H1 (cell line): ENCODE data around the gene HAT1. TPM values are rescaled to one million over a fixed set of nuclear protein-coding genes. Genes with fewer than 3 reads are reported as not detected.
"Not testable (repeated sequence)": the region's sequence is repeated elsewhere in the genome, so short reads cannot be mapped to it uniquely, and the experiment has no call there.

ENCODE experiments used
- CTCF ChIA-PET: fragments of 300-600 bp; sonication (Branson Sonifier 250); formaldehyde crosslinking; loops from one replicate; lab custom pipeline; 2021; ENCODE audit not compliant: partially characterized antibody; lab: Charles Lee
- POLR2A ChIA-PET: fragments of 300-600 bp; sonication (Branson Sonifier 250); formaldehyde crosslinking; loops from one replicate; lab custom pipeline; 2021; ENCODE audit warnings: inconsistent platforms; ENCODE audit not compliant: partially characterized antibody; lab: Charles Lee
- DNase-seq, 2 experiments: peaks; one replicate each; pipeline versions ENCODE4 v3.0.0 to v3.0.0-alpha.2; 2010 to 2022; ENCODE audit warnings: low spot score in 2 of 2, low read depth in 1 of 2, mixed read lengths in 1 of 2
- FAIRE-seq: peaks from 2 replicates; lab custom pipeline; 2011; peaks lifted over from hg19 to GRCh38; lab: Jason Lieb, UNC
- H2AFZ ChIP-seq: 2 replicates; pipeline ENCODE4 v1.8.1; 2012; ENCODE audit warnings: low read length, inconsistent platforms
- H2AK5ac ChIP-seq: 2 replicates; pipeline ENCODE4 v1.6.1; 2013; ENCODE audit warnings: low read depth, low read length
- H2BK120ac ChIP-seq: replicated peaks from 2 replicates; pipeline ENCODE3; 2013; ENCODE audit warnings: low read depth, low read length, inconsistent platforms
- H2BK12ac ChIP-seq: 2 replicates; pipeline ENCODE4 v1.6.1; 2013; ENCODE audit warnings: low read depth, low read length
- H2BK15ac ChIP-seq: 2 replicates; pipeline ENCODE4 v1.6.1; 2013; ENCODE audit warnings: low read length
- H2BK20ac ChIP-seq: 2 replicates; pipeline ENCODE4 v1.6.1; 2013; ENCODE audit warnings: low read length
- H2BK5ac ChIP-seq: 2 replicates; pipeline ENCODE4 v1.6.1; 2013; ENCODE audit warnings: low read depth, low read length
- H3K14ac ChIP-seq: 2 replicates; pipeline ENCODE4 v1.6.1; 2013; ENCODE audit warnings: inconsistent platforms; ENCODE audit not compliant: insufficient read length
- H3K18ac ChIP-seq: 2 replicates; pipeline ENCODE4 v1.6.1; 2013; ENCODE audit warnings: low read length; ENCODE audit errors: extremely low read depth
- H3K23ac ChIP-seq: 2 replicates; pipeline ENCODE4 v1.6.1; 2013; ENCODE audit warnings: inconsistent platforms; ENCODE audit not compliant: insufficient read length
- H3K23me2 ChIP-seq: 2 replicates; pipeline ENCODE4 v1.6.1; 2013; ENCODE audit warnings: low read depth, low read length
- H3K27ac ChIP-seq: 2 replicates; pipeline ENCODE4 v1.6.1; 2011; ENCODE audit warnings: low read depth, low read length, inconsistent platforms
- H3K27me3 ChIP-seq, 4 experiments: replicated peaks in 1 of 4; 1 replicate in 1 of 4; 2 replicates in 3 of 4; pipeline versions ENCODE4 v1.6.1 to v1.8.1; 2011 to 2013; ENCODE audit warnings: low read length in 3 of 4, mild to moderate bottlenecking in 3 of 4, inconsistent platforms in 2 of 4, mixed read lengths in 2 of 4, moderate library complexity in 1 of 4; ENCODE audit not compliant: control insufficient read depth in 3 of 4, insufficient read depth in 3 of 4; ENCODE audit errors: extremely low read depth in 1 of 4
- H3K36me3 ChIP-seq, 4 experiments: 2 replicates each; pipeline versions ENCODE4 v1.6.1 to v1.8.1; 2011 to 2013; ENCODE audit warnings: mild to moderate bottlenecking in 4 of 4, low read length in 3 of 4, moderate library complexity in 2 of 4, control low read depth in 1 of 4, inconsistent platforms in 1 of 4; ENCODE audit not compliant: insufficient read depth in 4 of 4, control insufficient read depth in 2 of 4
- H3K4ac ChIP-seq: replicated peaks from 2 replicates; pipeline ENCODE3; 2013; ENCODE audit warnings: low read length, low read depth, mixed read lengths, inconsistent platforms; ENCODE audit not compliant: insufficient read length
- H3K4me1 ChIP-seq, 4 experiments: replicated peaks in 1 of 4; 1 replicate in 1 of 4; 2 replicates in 3 of 4; pipeline versions ENCODE4 v1.6.1 to v1.8.1; 2011 to 2013; ENCODE audit warnings: low read length in 3 of 4, inconsistent platforms in 2 of 4, mixed read lengths in 1 of 4; ENCODE audit not compliant: insufficient read depth in 4 of 4, control insufficient read depth in 3 of 4
- H3K4me2 ChIP-seq, 2 experiments: 2 replicates each; pipeline versions ENCODE4 v1.6.1 to v1.8.1; 2011 to 2013; ENCODE audit warnings: low read depth in 2 of 2, low read length in 2 of 2, control low read depth in 1 of 2, inconsistent platforms in 1 of 2, mild to moderate bottlenecking in 1 of 2; ENCODE audit not compliant: insufficient read depth in 1 of 2
- H3K4me3 ChIP-seq, 4 experiments: fragments of 200-600, 300-600 bp in 1 of 4; sonication (generic), shearing (Covaris generic), sonication (Bioruptor Twin) in 1 of 4; 2 replicates each; pipeline versions ENCODE4 v1.5.1 to v1.8.1; 2011 to 2016; ENCODE audit warnings: low read length in 4 of 4, low read depth in 3 of 4, control low read depth in 2 of 4, inconsistent platforms in 2 of 4, mild to moderate bottlenecking in 2 of 4, mixed read lengths in 1 of 4, moderate library complexity in 1 of 4; ENCODE audit not compliant: insufficient read depth in 2 of 4; ENCODE audit errors: extremely low read depth in 1 of 4
- H3K56ac ChIP-seq: replicated peaks from 2 replicates; pipeline ENCODE3; 2013; ENCODE audit warnings: low read depth, mild to moderate bottlenecking, mixed read lengths, low read length, inconsistent platforms; ENCODE audit not compliant: insufficient read length
- H3K79me1 ChIP-seq: 2 replicates; pipeline ENCODE4 v1.6.1; 2013; ENCODE audit warnings: low read depth, low read length, control low read depth
- H3K79me2 ChIP-seq, 2 experiments: 2 replicates each; pipeline versions ENCODE4 v1.6.1 to v1.8.1; 2012 to 2013; ENCODE audit warnings: low read length in 2 of 2, mild to moderate bottlenecking in 2 of 2, inconsistent platforms in 1 of 2; ENCODE audit not compliant: insufficient read depth in 2 of 2, control insufficient read depth in 1 of 2
- H3K9ac ChIP-seq, 4 experiments: replicated peaks in 1 of 4; 1 replicate in 1 of 4; 2 replicates in 3 of 4; pipeline versions ENCODE4 v1.6.1 to v1.8.1; 2011 to 2013; ENCODE audit warnings: low read depth in 3 of 4, low read length in 3 of 4, control low read depth in 2 of 4, mild to moderate bottlenecking in 2 of 4, moderate library complexity in 2 of 4, inconsistent platforms in 1 of 4; ENCODE audit errors: extremely low read depth in 1 of 4
- H3K9me3 ChIP-seq, 2 experiments: 2 replicates each; pipeline versions ENCODE4 v1.6.1 to v1.8.1; 2012 to 2013; ENCODE audit warnings: mild to moderate bottlenecking in 2 of 2, moderate library complexity in 2 of 2, control low read depth in 1 of 2, inconsistent platforms in 1 of 2, low read depth in 1 of 2, low read length in 1 of 2, mixed read lengths in 1 of 2; ENCODE audit not compliant: insufficient read depth in 2 of 2
- H4K20me1 ChIP-seq, 2 experiments: replicated peaks in 1 of 2; 2 replicates each; pipeline versions ENCODE3 to v1.8.1; 2011 to 2013; ENCODE audit warnings: inconsistent platforms in 2 of 2, low read length in 2 of 2, mild to moderate bottlenecking in 1 of 2; ENCODE audit not compliant: insufficient read depth in 2 of 2, control insufficient read depth in 1 of 2
- H4K5ac ChIP-seq: 2 replicates; pipeline ENCODE4 v1.6.1; 2013; ENCODE audit warnings: low read length, low read depth, mixed read lengths, inconsistent platforms; ENCODE audit not compliant: insufficient read length
- H4K8ac ChIP-seq: 2 replicates; pipeline ENCODE4 v1.8.0; 2013; ENCODE audit warnings: mild to moderate bottlenecking, moderate library complexity, low read length, inconsistent platforms; ENCODE audit not compliant: insufficient read depth; ENCODE audit errors: extremely low read depth
- H4K91ac ChIP-seq: replicated peaks from 2 replicates; pipeline ENCODE3; 2013; ENCODE audit warnings: low read length, mixed read lengths, inconsistent platforms; ENCODE audit not compliant: insufficient read length
- EP300 ChIP-seq, 2 experiments: IDR thresholded peaks; 1 replicate in 1 of 2; 2 replicates in 1 of 2; pipeline ENCODE4 v1.6.1; 2011 to 2012; ENCODE audit warnings: low read depth in 2 of 2, low read length in 2 of 2, mild to moderate bottlenecking in 2 of 2, borderline replicate concordance in 1 of 2, inconsistent platforms in 1 of 2, moderate library complexity in 1 of 2
- TAF1 ChIP-seq: IDR thresholded peaks from 2 replicates; pipeline ENCODE4 v1.6.1; 2011; ENCODE audit warnings: mild to moderate bottlenecking, low read depth, low read length
- WGBS, 2 experiments: shearing (Covaris generic) in 1 of 2; methylation state at CpG; one replicate each; pipeline versions ENCODE4 v1.1.6 to v1.1.7; 2013 to 2015; ENCODE audit warnings: low lambda C conversion rate in 2 of 2, mixed read lengths in 2 of 2, inconsistent platforms in 1 of 2, low coverage in 1 of 2, missing lambda C conversion rate in 1 of 2; ENCODE audit not compliant: insufficient replicate concordance in 2 of 2, insufficient coverage in 1 of 2, insufficient read length in 1 of 2; ENCODE audit errors: extremely low coverage in 1 of 2, missing lambda C conversion rate in 1 of 2; 5-methylcytosine and 5-hydroxymethylcytosine counted together
- polyA plus RNA-seq, 7 experiments: library from polyadenylated mRNA; depleted of rRNA in 3 of 7; stranded (reverse) in 5 of 7; unstranded in 2 of 7; fragments of >200 nt in 5 of 7; fragments of 200-250 nt in 2 of 7; gene quantifications; 1 replicate in 5 of 7; 2 replicates in 1 of 7; 4 replicates in 1 of 7; pipeline versions ENCODE4 v1.2.1 to v1.2.3, GENCODE V29; 2011 to 2013; ENCODE audit warnings: missing spikeins in 2 of 7, mixed read lengths in 2 of 7
- total RNA-seq: library from RNA; stranded (reverse); fragmentation: NEBNext Ultra II Directional; extraction: Animal tissue kit (Norgen Biotek cat#: 25700); gene quantifications from 2 replicates; pipeline ENCODE4 v1.2.1, GENCODE V29; 2021

Gene HAT1
- total and polyA plus RNA-seq, 2 of the 8 experiments (the other 6 are each of a cell fraction or from before 2014, with no cell fraction given): 44.6 to 74.2 TPM

- TF ChIP-seq EP300 (IDR thresholded peaks at IDR 0.05; ENCODE audit: borderline replicate concordance in 1 of 2, low read depth in 2 of 2, low read length in 2 of 2): no peak
- TF ChIP-seq TAF1: no peak
Measured at GRCh38 chr2:171996021-171996420, 73.8 kb downstream of the HAT1 start (continued).

GRCh38 chr2:171997031-171997430 is 74.8 kb downstream of the HAT1 start:
- H3K18ac ChIP-seq, H3K4ac ChIP-seq, H3K23ac ChIP-seq, H4K5ac ChIP-seq, POLR2A ChIA-PET, H3K36me3 ChIP-seq, H3K14ac ChIP-seq, H2BK15ac ChIP-seq, H2AFZ ChIP-seq, H4K20me1 ChIP-seq, H3K4me1 ChIP-seq, FAIRE-seq, H3K9me3 ChIP-seq, H3K4me3 ChIP-seq, DNase-seq, H3K9ac ChIP-seq, H4K91ac ChIP-seq, H2AK5ac ChIP-seq, H3K79me1 ChIP-seq, H2BK120ac ChIP-seq, H3K56ac ChIP-seq, H2BK20ac ChIP-seq, H4K8ac ChIP-seq, H2BK12ac ChIP-seq, H3K79me2 ChIP-seq, H3K27ac ChIP-seq, H2BK5ac ChIP-seq, H3K4me2 ChIP-seq: not testable (repeated sequence)
- H3K23me2 ChIP-seq: peaks cover 11% of the 10 kb centered on the region
- CTCF ChIA-PET: interaction anchor here (0.6 kb wide), 1 partner anchor 189 kb away, joined by 3 read pairs; no protein-coding TSS in a partner anchor
- WGBS, 2 experiments: 89% methylated on average over 5 of the region's 5 CpGs; no CpG with 5 or more reads in 1 of the 2 experiments
- peaks cover 0 to 16% (median 7%) of the 10 kb centered on the region in 4 experiments; a peak in 4 of 7 replicates for H3K27me3 ChIP-seq
